Left renal cortex interstitium (tissue), 4 donors: Measurements from ENCODE around the gene PIGL. TPM values are rescaled to one million over a fixed set of nuclear protein-coding genes. Genes with fewer than 3 reads are reported as not detected.
"Not testable (repeated sequence)": the region's sequence is repeated elsewhere in the genome, so short reads cannot be mapped to it uniquely, and the experiment has no call there.

Experiments used
- DNase-seq, 4 donors: peaks; one replicate each; pipeline ENCODE4 v3.0.0-alpha.2; 2013; ENCODE audit warnings: low read depth in 4 of 4, low spot score in 2 of 4, missing footprints in 1 of 4
- polyA plus RNA-seq, 4 donors: library from polyadenylated mRNA; unstranded; fragments of 120-200 nt; gene quantifications; one replicate each; pipeline ENCODE4 v1.2.1, GENCODE V29; 2013; ENCODE audit not compliant: insufficient read length in 4 of 4

PIGL gene
- polyA plus RNA-seq, 4 donors, result 21.5 to 47.6 (median 32.6) TPM

- no peak for DNase-seq
Measured at GRCh38 chr17:16272111-16272840, 55.3 kb downstream of the PIGL start.

- DNase-seq, result no peak
Measured at GRCh38 chr17:16273499-16273898, 56.5 kb downstream of the PIGL start.

GRCh38 chr17:16273929-16274339, 56.9 kb downstream of the PIGL start:
- no peak for DNase-seq

- no peak for DNase-seq
Measured at GRCh38 chr17:16275024-16275423, 58.0 kb downstream of the PIGL start.

- no peak for DNase-seq
Measured at GRCh38 chr17:16277163-16277562, 60.2 kb downstream of the PIGL start.

- DNase-seq, result no peak
Measured at GRCh38 chr17:16281351-16281750, 64.3 kb downstream of the PIGL start.

GRCh38 chr17:16282522-16282921, 65.5 kb downstream of the PIGL start:
- DNase-seq, result no peak

- DNase-seq, result no peak
Measured at GRCh38 chr17:16283705-16284104, 66.7 kb downstream of the PIGL start.

- DNase-seq, result peak in 2 of 4 donors; percentile 13 to 21
Measured at GRCh38 chr17:16285646-16286008, 68.6 kb downstream of the PIGL start.

- DNase-seq, result peak; percentile 41 to 57 (median 45)
Measured at GRCh38 chr17:16286009-16286946, 69.3 kb downstream of the PIGL start.

GRCh38 chr17:16286947-16287562, 70.0 kb downstream of the PIGL start:
- DNase-seq, result no peak

GRCh38 chr17:16287563-16288027, 70.6 kb downstream of the PIGL start:
- peak in 1 of 4 donors; percentile 5 for DNase-seq

GRCh38 chr17:16288860-16289571, 72.0 kb downstream of the PIGL start:
- no peak for DNase-seq

GRCh38 chr17:16293931-16294330, 76.9 kb downstream of the PIGL start:
- DNase-seq, result no peak

GRCh38 chr17:16294560-16294959, 77.5 kb downstream of the PIGL start:
- no peak for DNase-seq

GRCh38 chr17:16296072-16296471, 79.1 kb downstream of the PIGL start:
- not testable (repeated sequence) for DNase-seq

- no peak for DNase-seq
Measured at GRCh38 chr17:16297367-16298139, 80.5 kb downstream of the PIGL start.

GRCh38 chr17:16298140-16298662, 81.2 kb downstream of the PIGL start:
- no peak for DNase-seq

GRCh38 chr17:16300554-16300953, 83.5 kb downstream of the PIGL start:
- DNase-seq, result no peak
